CD14-positive monocyte (primary cell): ENCODE results near the gene MIAT. TPM values are rescaled to one million over a fixed set of nuclear protein-coding genes. Genes with fewer than 3 reads are reported as not detected.
A peak's percentile ranks its signal among the peaks of the same experiment; 100 is the strongest.

ENCODE experiments used
- DNase-seq, 3 donors: peaks; one replicate each; pipeline ENCODE4 v3.0.0-alpha.2; 2011 to 2022
- H2AFZ ChIP-seq: 2 replicates; pipeline ENCODE4 v1.6.0; 2012; ENCODE audit warnings: mild to moderate bottlenecking, low read depth, low read length, inconsistent platforms; ENCODE audit not compliant: insufficient read depth, poor library complexity, severe bottlenecking
- H3K27ac ChIP-seq, 2 donors: 1 replicate in 1 of 2; 2 replicates in 1 of 2; pipeline ENCODE4 v1.5.1; 2012 to 2013; ENCODE audit warnings: low read length in 2 of 2, control low read depth in 1 of 2, inconsistent platforms in 1 of 2, low read depth in 1 of 2, mild to moderate bottlenecking in 1 of 2
- H3K27me3 ChIP-seq, 2 donors: one replicate each; pipeline versions ENCODE4 v1.6.0 to v1.6.1; 2011 to 2013; ENCODE audit warnings: low read length in 2 of 2; ENCODE audit not compliant: control insufficient read depth in 2 of 2, insufficient read depth in 2 of 2
- H3K36me3 ChIP-seq, 2 donors: replicated peaks in 1 of 2; 1 replicate in 1 of 2; 2 replicates in 1 of 2; pipeline versions ENCODE4 v1.5.1 to v1.6.1; 2012 to 2013; ENCODE audit warnings: low read length in 2 of 2, control low read depth in 1 of 2, inconsistent platforms in 1 of 2, mild to moderate bottlenecking in 1 of 2; ENCODE audit not compliant: insufficient read depth in 2 of 2, control insufficient read depth in 1 of 2
- H3K4me1 ChIP-seq, 2 donors: 1 replicate in 1 of 2; 2 replicates in 1 of 2; pipeline versions ENCODE4 v1.5.1 to v1.6.1; 2012 to 2013; ENCODE audit warnings: low read length in 2 of 2, control low read depth in 1 of 2, inconsistent platforms in 1 of 2, mild to moderate bottlenecking in 1 of 2, moderate library complexity in 1 of 2; ENCODE audit not compliant: insufficient read depth in 2 of 2, control insufficient read depth in 1 of 2
- H3K4me2 ChIP-seq: replicated peaks from 2 replicates; pipeline ENCODE3; 2012; ENCODE audit warnings: low read length, moderate library complexity, mild to moderate bottlenecking; ENCODE audit not compliant: poor library complexity, severe bottlenecking; ENCODE audit errors: extremely low read depth
- H3K4me3 ChIP-seq, 3 experiments: fragments of 200-600 bp in 1 of 3; sonication (generic) in 1 of 3; replicated peaks in 1 of 3; 1 replicate in 2 of 3; 2 replicates in 1 of 3; pipeline ENCODE4 v1.5.1; 2011 to 2013; ENCODE audit warnings: low read length in 3 of 3, mild to moderate bottlenecking in 3 of 3, control low read depth in 2 of 3, low read depth in 2 of 3, inconsistent platforms in 1 of 3, moderate library complexity in 1 of 3
- H3K79me2 ChIP-seq: 2 replicates; pipeline ENCODE4 v1.6.0; 2012; ENCODE audit warnings: mild to moderate bottlenecking, control low read depth, inconsistent platforms, low read length, moderate library complexity; ENCODE audit not compliant: insufficient read depth
- H3K9ac ChIP-seq: 2 replicates; pipeline ENCODE4 v1.6.0; 2017; ENCODE audit warnings: low read length, mild to moderate bottlenecking; ENCODE audit not compliant: insufficient read depth, poor library complexity, severe bottlenecking
- H3K9me3 ChIP-seq, 2 donors: replicated peaks in 1 of 2; 1 replicate in 1 of 2; 2 replicates in 1 of 2; pipeline versions ENCODE4 v1.5.1 to v1.6.1; 2012 to 2013; ENCODE audit warnings: low read length in 2 of 2, control low read depth in 1 of 2; ENCODE audit not compliant: control insufficient read depth in 1 of 2, insufficient read depth in 1 of 2
- H4K20me1 ChIP-seq: 2 replicates; pipeline ENCODE4 v1.6.0; 2012; ENCODE audit warnings: mild to moderate bottlenecking, low read length, control low read depth, moderate library complexity; ENCODE audit not compliant: insufficient read depth
- H3K27ac Mint-ChIP-seq, 7 donors: one replicate each; pipeline ENCODE4 v1.8.0; 2020; ENCODE audit warnings: mild to moderate bottlenecking in 7 of 7, mixed read lengths in 7 of 7, moderate library complexity in 6 of 7, inconsistent platforms in 2 of 7
- H3K27me3 Mint-ChIP-seq, 3 donors: one replicate each; pipeline ENCODE4 v1.8.0; 2021 to 2022; ENCODE audit warnings: low read depth in 3 of 3, mild to moderate bottlenecking in 3 of 3, mixed read lengths in 3 of 3, moderate library complexity in 3 of 3, inconsistent platforms in 1 of 3
- H3K36me3 Mint-ChIP-seq, 2 donors: one replicate each; pipeline ENCODE4 v1.8.0; 2020; ENCODE audit warnings: mixed read lengths in 2 of 2, inconsistent platforms in 1 of 2, mild to moderate bottlenecking in 1 of 2
- H3K4me1 Mint-ChIP-seq: one replicate; pipeline ENCODE4 v1.8.0; 2020; ENCODE audit warnings: mild to moderate bottlenecking, mixed read lengths
- H3K4me3 Mint-ChIP-seq, 2 donors: one replicate each; pipeline ENCODE4 v1.8.0; 2020; ENCODE audit warnings: mild to moderate bottlenecking in 2 of 2, mixed read lengths in 2 of 2, moderate library complexity in 1 of 2
- H3K9me3 Mint-ChIP-seq, 7 donors: one replicate each; pipeline ENCODE4 v1.8.0; 2020 to 2022; ENCODE audit warnings: mixed read lengths in 7 of 7, mild to moderate bottlenecking in 6 of 7, moderate library complexity in 6 of 7, inconsistent platforms in 2 of 7
- WGBS: methylation state at CpG from one replicate; pipeline ENCODE4 v1.1.5; 2013; ENCODE audit warnings: missing lambda C conversion rate; ENCODE audit not compliant: insufficient coverage; 5-methylcytosine and 5-hydroxymethylcytosine counted together
- intact Hi-C, 2 donors: fragments of 100-400 bp; cut with micrococcal nuclease; formaldehyde crosslinking; loops; one replicate each; pipeline versions ENCODE4 v1.15.0 to v1.15.1; 2023
- polyA plus RNA-seq, 3 donors: library from polyadenylated mRNA; depleted of rRNA in 1 of 3; unstranded in 2 of 3; stranded (reverse) in 1 of 3; fragments of 300-500 nt in 2 of 3; fragments of >200 nt in 1 of 3; fragmentation: Illumina TruSeq in 2 of 3; gene quantifications; 1 replicate in 2 of 3; 2 replicates in 1 of 3; pipeline ENCODE4 v1.2.3, GENCODE V29; 2012 to 2021
- TF ChIP-seq, protein P1 (sequence below): fragments of 200-600 bp; IDR thresholded peaks from one replicate; pipeline ENCODE4 v1.8.0; 2022; ENCODE audit warnings: antibody characterized with exemption, mild to moderate bottlenecking

Gene MIAT
- polyA plus RNA-seq, 3 donors: 0.02 to 0.17 (median 0.03) TPM

DNA sequence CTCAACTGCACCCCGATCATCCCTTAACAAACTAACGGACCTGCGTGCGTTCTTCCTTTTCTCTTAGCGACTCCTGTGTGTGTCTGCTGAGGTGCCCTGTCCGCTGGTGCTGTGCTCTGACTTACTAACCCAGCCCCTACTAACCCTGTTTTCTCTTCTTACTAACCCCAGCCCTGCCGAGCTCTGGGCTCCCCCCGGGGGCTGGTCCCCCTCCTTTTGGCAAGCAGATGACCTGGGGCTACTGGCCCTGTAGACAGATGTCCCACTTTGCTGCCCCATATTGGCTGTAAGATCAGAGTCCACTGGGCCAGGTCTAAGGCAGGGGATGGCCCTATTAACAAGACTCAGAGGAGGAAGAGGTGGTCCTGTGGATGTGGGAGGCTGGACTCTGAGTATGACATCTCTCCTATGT lies 14.7 kb downstream of the MIAT start:
- no peaks in the 10 kb centered on the region for H3K9me3 Mint-ChIP-seq
- no peaks in the 10 kb centered on the region for H3K27me3 ChIP-seq
- peaks cover 37% of the 10 kb centered on the region for H3K79me2 ChIP-seq
- intact Hi-C loops: loop anchor here (5.0 to 10.0 kb wide), 2 partner anchors 87 to 1245 kb away; partner anchors contain the start of gene PITPNB (in 1 of the 2)
- no peak for DNase-seq
- H3K36me3 Mint-ChIP-seq: peaks cover 13 to 18% of the 10 kb centered on the region in 2 donors
- peak overlapping the region; percentile 86 to 95 for H3K4me3 Mint-ChIP-seq
- peaks cover 0 to 2% (median 0%) of the 10 kb centered on the region in 3 donors for H3K27me3 Mint-ChIP-seq
- H3K4me2 ChIP-seq: peak overlapping the region; percentile 86
- peak overlapping the region; percentile 95 to 99 (median 99) for H3K27ac Mint-ChIP-seq
- H3K4me3 ChIP-seq: peak overlapping the region in 2 of 3 experiments; percentile 69 to 83
- peak overlapping the region; percentile 78 for H2AFZ ChIP-seq
- H3K4me1 Mint-ChIP-seq: peaks cover 52% of the 10 kb centered on the region
- H3K36me3 ChIP-seq: peaks cover 0 to 6% of the 10 kb centered on the region in 2 donors
- peak overlapping the region; percentile 81 for H3K9ac ChIP-seq
- peaks cover 42 to 47% of the 10 kb centered on the region in 2 donors for H3K4me1 ChIP-seq
- peak overlapping the region; percentile 89 to 92 for H3K27ac ChIP-seq
- no peaks in the 10 kb centered on the region for H4K20me1 ChIP-seq
- TF ChIP-seq, protein P1, sequence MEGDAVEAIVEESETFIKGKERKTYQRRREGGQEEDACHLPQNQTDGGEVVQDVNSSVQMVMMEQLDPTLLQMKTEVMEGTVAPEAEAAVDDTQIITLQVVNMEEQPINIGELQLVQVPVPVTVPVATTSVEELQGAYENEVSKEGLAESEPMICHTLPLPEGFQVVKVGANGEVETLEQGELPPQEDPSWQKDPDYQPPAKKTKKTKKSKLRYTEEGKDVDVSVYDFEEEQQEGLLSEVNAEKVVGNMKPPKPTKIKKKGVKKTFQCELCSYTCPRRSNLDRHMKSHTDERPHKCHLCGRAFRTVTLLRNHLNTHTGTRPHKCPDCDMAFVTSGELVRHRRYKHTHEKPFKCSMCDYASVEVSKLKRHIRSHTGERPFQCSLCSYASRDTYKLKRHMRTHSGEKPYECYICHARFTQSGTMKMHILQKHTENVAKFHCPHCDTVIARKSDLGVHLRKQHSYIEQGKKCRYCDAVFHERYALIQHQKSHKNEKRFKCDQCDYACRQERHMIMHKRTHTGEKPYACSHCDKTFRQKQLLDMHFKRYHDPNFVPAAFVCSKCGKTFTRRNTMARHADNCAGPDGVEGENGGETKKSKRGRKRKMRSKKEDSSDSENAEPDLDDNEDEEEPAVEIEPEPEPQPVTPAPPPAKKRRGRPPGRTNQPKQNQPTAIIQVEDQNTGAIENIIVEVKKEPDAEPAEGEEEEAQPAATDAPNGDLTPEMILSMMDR: no peak
- no peaks in the 10 kb centered on the region for H3K9me3 ChIP-seq
- 87% methylated on average over 7 of the region's 8 CpGs for WGBS

DNA sequence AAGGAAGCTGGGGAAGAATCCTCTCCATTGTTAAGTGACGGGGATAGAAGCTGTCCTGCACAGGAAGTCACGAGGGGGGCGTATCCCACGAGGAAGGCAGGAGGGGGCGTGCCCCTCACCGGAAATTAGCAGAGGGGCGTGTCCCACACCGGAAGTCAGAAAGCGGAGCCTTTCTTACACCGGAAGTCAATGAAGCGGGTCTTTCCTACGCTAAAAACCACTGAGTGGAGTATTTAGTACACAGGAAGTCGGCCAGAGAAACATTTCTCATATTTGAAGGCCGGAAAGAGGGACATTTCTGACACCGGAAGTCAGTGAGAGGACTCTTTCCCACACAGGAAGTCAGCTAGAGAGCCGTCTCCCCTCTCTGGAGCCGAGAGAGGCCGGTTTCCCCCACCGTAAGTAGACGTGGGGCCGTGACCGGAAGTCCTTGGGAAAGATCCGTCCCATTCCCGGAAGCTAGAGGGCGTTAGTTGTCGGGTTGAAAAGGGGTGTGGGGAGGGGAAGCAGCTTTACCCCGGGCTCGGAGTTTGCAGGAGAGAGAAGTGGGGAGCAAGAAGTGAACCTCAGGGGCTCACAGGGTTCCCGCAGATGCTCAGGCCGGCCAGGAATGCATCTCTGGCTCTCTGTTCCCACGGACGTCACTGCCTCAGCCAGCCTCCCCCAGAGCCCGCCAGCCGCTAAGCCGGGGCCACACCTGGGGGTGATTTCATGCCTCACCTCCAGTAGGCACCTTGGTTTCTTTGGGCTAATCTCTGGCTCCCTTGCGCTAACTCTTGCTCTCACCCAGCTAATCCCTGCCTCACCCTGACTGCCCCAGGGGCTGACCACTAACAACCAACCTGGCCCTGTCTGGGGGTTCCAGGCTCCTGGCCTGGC lies 15.4 kb downstream of the MIAT start:
- peak overlapping the region; percentile 86 to 95 for H3K4me3 Mint-ChIP-seq
- WGBS: under 1% methylated on average over 30 of the region's 36 CpGs
- no peaks in the 10 kb centered on the region for H3K9me3 Mint-ChIP-seq
- Histone ChIP-seq H3K4me2 (peak overlapping the region; percentile 86), H3K9me3 (no peaks in the 10 kb centered on the region), H3K9ac (peak overlapping the region; percentile 81), H3K36me3 (peaks cover 0 to 6% of the 10 kb centered on the region in 2 donors), H3K27ac (peak overlapping the region; percentile 89 to 92), H2AFZ (peak overlapping the region; percentile 78), H3K27me3 (no peaks in the 10 kb centered on the region), H3K4me1 (peaks cover 42 to 47% of the 10 kb centered on the region in 2 donors), H4K20me1 (peaks cover 6% of the 10 kb centered on the region), H3K4me3 (peak overlapping the region; percentile 69 to 83 (median 69)), H3K79me2 (peaks cover 44% of the 10 kb centered on the region)
- H3K27me3 Mint-ChIP-seq: peaks cover 0 to 2% (median 0%) of the 10 kb centered on the region in 3 donors
- DNase-seq: peak; percentile 93 to 95 (median 94)
- TF ChIP-seq, protein P1: no peak
- peaks cover 52% of the 10 kb centered on the region for H3K4me1 Mint-ChIP-seq
- peaks cover 13 to 18% of the 10 kb centered on the region in 2 donors for H3K36me3 Mint-ChIP-seq
- intact Hi-C loops: loop anchor here (5.0 to 10.0 kb wide), 2 partner anchors 88 to 1244 kb away; partner anchors contain the start of gene PITPNB (in 1 of the 2)
- H3K27ac Mint-ChIP-seq: peak overlapping the region; percentile 95 to 99 (median 99)
